OCI-LY7 (cell line): ENCODE results near the gene PDC. TPM values are rescaled to one million over a fixed set of nuclear protein-coding genes. Genes with fewer than 3 reads are reported as not detected.

ENCODE experiments used
- BruUV-seq: library from RNA; stranded (reverse); fragments of 400-500 nt; replicated peaks from 2 replicates; lab custom pipeline; 2021; lab: Mats Ljungman, UMichigan
- CTCF ChIA-PET: fragments of 300-600 bp; sonication (Branson Sonifier 250); formaldehyde crosslinking; loops from one replicate; lab custom pipeline; 2022; ENCODE audit warnings: antibody characterized with exemption; ENCODE audit not compliant: unreplicated experiment; lab: Charles Lee
- POLR2A ChIA-PET: fragments of 300-600 bp; sonication (Branson Sonifier 250); formaldehyde crosslinking; loops from one replicate; lab custom pipeline; 2022; ENCODE audit warnings: antibody characterized with exemption; lab: Charles Lee
- DNase-seq: peaks from one replicate; pipeline ENCODE4 v3.0.0-alpha.2; 2015; ENCODE audit warnings: low spot score
- H2AFZ ChIP-seq: fragments of 200-600 bp; sonication (generic), shearing (Covaris generic); 2 replicates; pipeline ENCODE4 v1.6.1; 2014; ENCODE audit warnings: mild to moderate bottlenecking, antibody characterized with exemption, low read length, moderate library complexity
- H3K27ac ChIP-seq: fragments of 200-600 bp; sonication (generic); 2 replicates; pipeline ENCODE4 v1.5.1; 2014; ENCODE audit warnings: mixed run types, low read depth, mild to moderate bottlenecking, moderate library complexity, low read length, inconsistent platforms; ENCODE audit not compliant: poor library complexity, severe bottlenecking
- H3K36me3 ChIP-seq: fragments of 200-600 bp; sonication (generic); 2 replicates; pipeline ENCODE4 v1.6.1; 2014; ENCODE audit warnings: mild to moderate bottlenecking, antibody characterized with exemption, low read length, moderate library complexity, mixed read lengths; ENCODE audit not compliant: insufficient read depth
- H3K4me1 ChIP-seq: fragments of 200-600 bp; sonication (generic); 2 replicates; pipeline ENCODE4 v1.5.1; 2014; ENCODE audit warnings: mild to moderate bottlenecking, low read length; ENCODE audit not compliant: insufficient read depth, poor library complexity, severe bottlenecking
- H3K4me2 ChIP-seq: fragments of 200-600 bp; sonication (generic); 2 replicates; pipeline ENCODE4 v1.6.1; 2014; ENCODE audit warnings: mild to moderate bottlenecking, low read length
- H3K4me3 ChIP-seq: fragments of 200-600 bp; sonication (generic); 2 replicates; pipeline ENCODE4 v1.5.1; 2014; ENCODE audit warnings: mild to moderate bottlenecking, low read depth, low read length; ENCODE audit not compliant: poor library complexity, severe bottlenecking
- H3K79me2 ChIP-seq: fragments of 200-600 bp; sonication (generic); 2 replicates; pipeline ENCODE4 v1.6.1; 2016; ENCODE audit warnings: low read depth, mild to moderate bottlenecking, low read length, moderate library complexity, mixed read lengths; ENCODE audit not compliant: insufficient read depth
- H3K9me2 ChIP-seq: fragments of 200-600 bp; sonication (generic); 2 replicates; pipeline ENCODE4 v1.6.1; 2016; ENCODE audit warnings: mild to moderate bottlenecking, low read length, mixed read lengths; ENCODE audit not compliant: insufficient read depth
- H3K9me3 ChIP-seq: fragments of 200-600 bp; sonication (generic); 2 replicates; pipeline ENCODE4 v1.6.1; 2014; ENCODE audit warnings: mild to moderate bottlenecking, mixed run types, low read length, mixed read lengths
- H4K20me1 ChIP-seq: fragments of 200-600 bp; sonication (generic); 2 replicates; pipeline ENCODE4 v1.6.1; 2014; ENCODE audit warnings: mild to moderate bottlenecking, antibody characterized with exemption, low read length, moderate library complexity, mixed read lengths; ENCODE audit not compliant: insufficient read depth
- EZH2phosphoT487 ChIP-seq: fragments of 200-600 bp; sonication (generic); IDR thresholded peaks from 2 replicates; pipeline ENCODE4 v1.6.1; 2018; ENCODE audit warnings: low read depth, borderline replicate concordance, mild to moderate bottlenecking, mixed run types, antibody characterized with exemption, low read length, moderate library complexity, mixed read lengths
- intact Hi-C: fragments of 100-400 bp; cut with micrococcal nuclease; formaldehyde crosslinking; loops from one replicate; pipeline ENCODE4 v1.10.0; 2022; ENCODE audit not compliant: unreplicated experiment
- total RNA-seq, 2 experiments: library from RNA; depleted of rRNA in 1 of 2; stranded (reverse); fragments of >200 nt in 1 of 2; shearing (Covaris generic) in 1 of 2; gene quantifications; 2 replicates each; pipeline ENCODE4 v1.2.3, GENCODE V29; 2014 to 2022
- TF ChIP-seq, protein P1 (sequence below): fragments of 200-600 bp; sonication (generic); conservative IDR thresholded peaks from 2 replicates; pipeline ENCODE4 v1.5.1; 2014; ENCODE audit warnings: mild to moderate bottlenecking, antibody characterized with exemption, low read length, moderate library complexity, mixed read lengths

The PDC gene
- total RNA-seq, 2 experiments from 2014 or later = not detected

- no TSS peak for BruUV-seq
- no peaks in the 10 kb centered on the region for H3K79me2 ChIP-seq
Observed at GRCh38 chr1:186494832-186495271, 33.9 kb upstream of the PDC start.

DNA sequence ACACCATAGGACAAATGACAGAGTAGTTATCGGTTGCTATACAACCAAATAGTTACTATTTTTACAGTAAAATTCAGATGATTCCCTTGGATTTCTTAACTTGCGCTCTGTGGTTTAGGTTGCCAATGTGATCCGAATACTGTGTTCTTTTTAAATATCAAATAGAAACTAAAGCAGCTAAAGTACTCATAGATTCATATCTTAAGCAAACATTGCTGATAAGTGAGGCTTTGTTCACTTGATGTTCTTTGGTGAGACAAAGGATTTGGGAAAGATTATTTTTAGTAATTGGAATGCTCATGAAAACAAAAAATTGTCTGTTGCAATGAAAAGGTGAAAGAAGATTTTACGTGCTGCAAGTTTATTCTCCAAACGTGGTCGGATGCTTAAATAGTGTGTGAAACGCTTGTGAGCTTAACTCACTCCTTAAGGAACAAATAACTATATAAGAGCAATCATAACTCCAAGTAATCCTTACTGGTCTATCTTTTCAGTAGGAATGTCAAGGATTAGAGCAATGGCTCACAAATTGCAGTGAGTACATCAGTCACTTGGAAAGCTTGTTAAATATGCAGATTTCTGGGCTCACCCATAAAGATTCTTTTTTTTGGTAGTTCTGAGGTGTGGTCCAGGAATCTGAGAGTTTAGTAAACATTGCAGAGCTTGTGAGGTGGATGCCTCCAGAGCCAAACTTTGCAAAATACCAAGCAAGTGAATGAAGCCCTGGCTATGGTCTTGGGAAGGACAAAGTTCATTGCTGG is 31.8 kb upstream of the PDC start:
- Histone ChIP-seq H3K4me2 (no peak overlapping the region), H3K4me1 (no peaks in the 10 kb centered on the region), H2AFZ (no peak overlapping the region), H3K27ac (no peak overlapping the region), H3K36me3 (no peaks in the 10 kb centered on the region), H3K9me2 (no peaks in the 10 kb centered on the region), H4K20me1 (no peaks in the 10 kb centered on the region), H3K9me3 (no peaks in the 10 kb centered on the region), H3K4me3 (no peak overlapping the region), H3K79me2 (no peaks in the 10 kb centered on the region)
- intact Hi-C loops = no loop called here
- BruUV-seq = no TSS peak
- CTCF ChIA-PET = no interaction called here
- DNase-seq = no peak
- POLR2A ChIA-PET = no interaction called here
- TF ChIP-seq, protein P1, sequence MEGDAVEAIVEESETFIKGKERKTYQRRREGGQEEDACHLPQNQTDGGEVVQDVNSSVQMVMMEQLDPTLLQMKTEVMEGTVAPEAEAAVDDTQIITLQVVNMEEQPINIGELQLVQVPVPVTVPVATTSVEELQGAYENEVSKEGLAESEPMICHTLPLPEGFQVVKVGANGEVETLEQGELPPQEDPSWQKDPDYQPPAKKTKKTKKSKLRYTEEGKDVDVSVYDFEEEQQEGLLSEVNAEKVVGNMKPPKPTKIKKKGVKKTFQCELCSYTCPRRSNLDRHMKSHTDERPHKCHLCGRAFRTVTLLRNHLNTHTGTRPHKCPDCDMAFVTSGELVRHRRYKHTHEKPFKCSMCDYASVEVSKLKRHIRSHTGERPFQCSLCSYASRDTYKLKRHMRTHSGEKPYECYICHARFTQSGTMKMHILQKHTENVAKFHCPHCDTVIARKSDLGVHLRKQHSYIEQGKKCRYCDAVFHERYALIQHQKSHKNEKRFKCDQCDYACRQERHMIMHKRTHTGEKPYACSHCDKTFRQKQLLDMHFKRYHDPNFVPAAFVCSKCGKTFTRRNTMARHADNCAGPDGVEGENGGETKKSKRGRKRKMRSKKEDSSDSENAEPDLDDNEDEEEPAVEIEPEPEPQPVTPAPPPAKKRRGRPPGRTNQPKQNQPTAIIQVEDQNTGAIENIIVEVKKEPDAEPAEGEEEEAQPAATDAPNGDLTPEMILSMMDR = no peak
- no peak for TF ChIP-seq EZH2phosphoT487

More at GRCh38 chr1:186494832-186495271, 33.9 kb upstream of the PDC start:
- H3K9me2 ChIP-seq = no peaks in the 10 kb centered on the region
- H3K9me3 ChIP-seq = no peaks in the 10 kb centered on the region
- no peaks in the 10 kb centered on the region for H3K4me1 ChIP-seq
- H3K4me2 ChIP-seq = no peak overlapping the region
- ChIA-PET CTCF (no interaction called here), POLR2A (interaction anchor here (0.7 kb wide), 1 partner anchor 888 kb away, joined by 5 read pairs; no protein-coding TSS in a partner anchor)
- no peaks in the 10 kb centered on the region for H4K20me1 ChIP-seq
- H3K36me3 ChIP-seq = no peaks in the 10 kb centered on the region
- no peak overlapping the region for H3K27ac ChIP-seq
- no peak for DNase-seq
- H2AFZ ChIP-seq = no peak overlapping the region
- intact Hi-C loops = no loop called here
- no peak overlapping the region for H3K4me3 ChIP-seq
- TF ChIP-seq EZH2phosphoT487 = no peak
- TF ChIP-seq, protein P1 = no peak

DNA sequence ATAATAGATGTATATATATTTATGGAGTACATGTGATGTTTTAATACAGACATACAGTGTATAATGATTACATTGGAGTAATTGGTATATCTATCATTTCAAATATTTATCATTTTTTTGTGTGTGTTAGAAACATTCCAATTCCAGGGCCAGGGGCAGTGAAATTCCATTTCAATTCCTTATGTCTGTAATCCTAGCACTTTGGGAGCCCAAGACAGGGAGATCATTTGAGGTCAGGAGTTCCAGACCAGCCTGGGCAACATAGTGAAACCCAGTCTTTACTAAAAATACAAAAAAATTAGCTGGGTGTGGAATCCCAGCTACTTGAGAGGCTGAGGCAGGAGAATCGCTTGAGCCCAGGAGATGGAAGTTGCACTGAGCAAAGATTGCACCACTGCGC is 30.4 kb upstream of the PDC start:
- H3K36me3 ChIP-seq = no peaks in the 10 kb centered on the region
- no peaks in the 10 kb centered on the region for H3K79me2 ChIP-seq
- H3K9me2 ChIP-seq = no peaks in the 10 kb centered on the region
- H3K27ac ChIP-seq = no peak overlapping the region
- POLR2A ChIA-PET = no interaction called here
- no TSS peak for BruUV-seq
- H3K4me1 ChIP-seq = no peaks in the 10 kb centered on the region
- no peaks in the 10 kb centered on the region for H4K20me1 ChIP-seq
- CTCF ChIA-PET = no interaction called here
- H3K9me3 ChIP-seq = no peaks in the 10 kb centered on the region
- TF ChIP-seq EZH2phosphoT487 = no peak
- TF ChIP-seq, protein P1 = no peak
- H2AFZ ChIP-seq = no peak overlapping the region
- intact Hi-C loops = no loop called here
- DNase-seq = no peak
- no peak overlapping the region for H3K4me3 ChIP-seq
- H3K4me2 ChIP-seq = no peak overlapping the region
